Activated CD4-positive, alpha-beta memory T cell treated with anti-CD3 and anti-CD28 coated beads for 36 hours (primary cell): ENCODE measurements around the gene NCKAP5. TPM values are rescaled to one million over a fixed set of nuclear protein-coding genes. Genes with fewer than 3 reads are reported as not detected.
"Not testable (repeated sequence)": the region's sequence is repeated elsewhere in the genome, so short reads cannot be mapped to it uniquely, and the experiment has no call there.

Experiments used
- CTCF ChIA-PET: fragments of 350-600 bp; sonication (Branson Sonifier 250); formaldehyde crosslinking; loops from one replicate; lab custom pipeline; 2021; ENCODE audit warnings: antibody characterized with exemption, inconsistent platforms; lab: Charles Lee
- POLR2A ChIA-PET: fragments of 350-600 bp; sonication (Branson Sonifier 250); formaldehyde crosslinking; loops from one replicate; lab custom pipeline; 2021; ENCODE audit warnings: antibody characterized with exemption; lab: Charles Lee
- DNase-seq: peaks from one replicate; pipeline ENCODE4 v3.0.0-alpha.2; 2020
- H3K27ac Mint-ChIP-seq: one replicate; pipeline ENCODE4 v1.8.0; 2021; ENCODE audit warnings: mixed read lengths
- H3K27me3 Mint-ChIP-seq: one replicate; pipeline ENCODE4 v1.8.0; 2021; ENCODE audit warnings: mixed read lengths
- H3K36me3 Mint-ChIP-seq: one replicate; pipeline ENCODE4 v1.8.0; 2021; ENCODE audit warnings: mixed read lengths
- H3K4me1 Mint-ChIP-seq: one replicate; pipeline ENCODE4 v1.8.0; 2021; ENCODE audit warnings: low read depth, mixed read lengths
- H3K4me3 Mint-ChIP-seq: one replicate; pipeline ENCODE4 v1.8.0; 2021; ENCODE audit warnings: mild to moderate bottlenecking, mixed read lengths
- H3K9me3 Mint-ChIP-seq: one replicate; pipeline ENCODE4 v1.8.0; 2021; ENCODE audit warnings: mixed read lengths
- intact Hi-C: fragments of 100-400 bp; cut with micrococcal nuclease; formaldehyde crosslinking; loops from one replicate; pipeline ENCODE4 v1.15.1; 2023
- total RNA-seq, 2 experiments: library from RNA; stranded (reverse); gene quantifications; one replicate each; pipeline ENCODE4 v1.2.3, GENCODE V29; 2021

NCKAP5 gene
- total RNA-seq, 2 experiments from 2014 or later: not detected

GRCh38 chr2:133484784-133485183 is 83.5 kb downstream of the NCKAP5 start:
- CTCF ChIA-PET: no interaction called here
- intact Hi-C loops: no loop called here
- no peak for DNase-seq
- POLR2A ChIA-PET: no interaction called here
- Mint-ChIP-seq H3K4me1 (no peaks in the 10 kb centered on the region), H3K27me3 (no peaks in the 10 kb centered on the region), H3K9me3 (peaks cover 3% of the 10 kb centered on the region), H3K36me3 (no peaks in the 10 kb centered on the region), H3K4me3 (no peak overlapping the region), H3K27ac (no peak overlapping the region)

GRCh38 chr2:133484106-133484505 is 84.2 kb downstream of the NCKAP5 start:
- intact Hi-C loops: no loop called here
- no peak for DNase-seq
- H3K36me3 Mint-ChIP-seq: no peaks in the 10 kb centered on the region
- ChIA-PET CTCF (no interaction called here), POLR2A (no interaction called here)
- peaks cover 3% of the 10 kb centered on the region for H3K9me3 Mint-ChIP-seq
- no peak overlapping the region for H3K27ac Mint-ChIP-seq
- H3K4me1 Mint-ChIP-seq: no peaks in the 10 kb centered on the region
- H3K4me3 Mint-ChIP-seq: no peak overlapping the region
- no peaks in the 10 kb centered on the region for H3K27me3 Mint-ChIP-seq

DNA sequence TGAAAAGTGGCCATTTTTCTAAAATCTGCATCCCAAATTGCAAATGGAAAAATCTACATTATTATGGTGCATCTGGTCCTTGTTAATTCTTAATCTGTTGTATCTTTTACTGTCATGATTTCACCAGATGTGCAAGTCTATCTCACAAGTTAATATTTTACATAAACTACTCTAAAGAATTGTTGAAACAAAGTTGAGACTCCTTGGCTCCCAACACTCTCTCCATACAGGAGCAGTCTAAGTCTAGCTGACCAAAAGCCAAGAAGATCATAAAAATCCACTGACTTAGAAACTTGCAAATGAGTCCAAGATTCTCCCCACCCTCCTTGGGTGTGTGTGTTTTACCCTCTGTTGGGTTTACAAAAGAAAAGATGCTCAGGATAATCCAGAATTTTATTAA is 85.1 kb downstream of the NCKAP5 start:
- Mint-ChIP-seq H3K9me3 (peaks cover 3% of the 10 kb centered on the region), H3K4me1 (no peaks in the 10 kb centered on the region), H3K27me3 (no peaks in the 10 kb centered on the region), H3K27ac (no peak overlapping the region), H3K36me3 (no peaks in the 10 kb centered on the region), H3K4me3 (no peak overlapping the region)
- intact Hi-C loops: no loop called here
- no peak for DNase-seq
- ChIA-PET CTCF (no interaction called here), POLR2A (no interaction called here)

DNA sequence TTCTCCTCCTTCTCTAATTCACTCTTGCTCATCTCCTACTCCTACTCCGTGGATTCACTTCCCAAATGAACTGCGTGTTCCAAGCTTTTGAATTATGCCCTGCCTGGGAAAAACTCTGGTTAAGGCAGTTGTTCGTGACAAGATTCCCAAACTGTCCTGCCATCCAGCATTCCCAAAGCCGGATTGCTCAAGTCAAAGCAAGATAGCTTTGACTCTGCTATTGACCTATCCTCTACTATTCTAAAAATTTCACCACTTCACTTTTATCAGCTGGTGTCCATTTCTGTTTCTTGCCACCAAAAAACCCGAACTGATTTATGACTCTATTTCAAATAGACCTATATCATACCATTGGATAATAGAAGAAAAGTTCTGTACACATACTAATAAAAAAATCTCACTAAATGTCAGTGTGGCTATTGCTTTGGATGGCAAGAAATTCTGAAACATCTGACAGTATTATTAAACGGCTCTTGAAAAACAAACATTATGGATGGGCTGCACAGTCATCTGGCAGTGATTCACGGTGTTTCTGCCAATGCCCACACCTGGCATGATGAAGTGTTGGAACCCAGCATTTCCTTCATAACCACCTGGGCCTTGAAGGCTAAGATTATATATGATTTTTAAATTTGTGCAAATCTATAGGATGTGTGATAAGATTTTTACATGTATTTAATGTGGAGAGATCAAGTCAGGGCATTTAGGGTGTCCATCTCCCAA is 87.4 kb downstream of the NCKAP5 start:
- CTCF ChIA-PET: no interaction called here

GRCh38 chr2:133477616-133477990 is 90.7 kb downstream of the NCKAP5 start:
- no peak overlapping the region for H3K27ac Mint-ChIP-seq
- no peaks in the 10 kb centered on the region for H3K9me3 Mint-ChIP-seq
- H3K36me3 Mint-ChIP-seq: no peaks in the 10 kb centered on the region
- intact Hi-C loops: no loop called here
- CTCF ChIA-PET: no interaction called here
- no peak for DNase-seq
- POLR2A ChIA-PET: no interaction called here
- H3K4me1 Mint-ChIP-seq: no peaks in the 10 kb centered on the region
- H3K27me3 Mint-ChIP-seq: no peaks in the 10 kb centered on the region
- H3K4me3 Mint-ChIP-seq: no peak overlapping the region

More for the DNA sequence above, 87.4 kb downstream of the NCKAP5 start:
- H3K9me3 Mint-ChIP-seq: no peaks in the 10 kb centered on the region
- no peaks in the 10 kb centered on the region for H3K36me3 Mint-ChIP-seq
- no peak for DNase-seq
- H3K4me1 Mint-ChIP-seq: no peaks in the 10 kb centered on the region
- H3K27me3 Mint-ChIP-seq: no peaks in the 10 kb centered on the region
- H3K4me3 Mint-ChIP-seq: no peak overlapping the region
- H3K27ac Mint-ChIP-seq: no peak overlapping the region
- POLR2A ChIA-PET: no interaction called here
- intact Hi-C loops: no loop called here

- no peak for DNase-seq
- ChIA-PET CTCF (no interaction called here), POLR2A (no interaction called here)
- intact Hi-C loops: no loop called here
- H3K4me1 Mint-ChIP-seq: no peaks in the 10 kb centered on the region
- H3K4me3 Mint-ChIP-seq: no peak overlapping the region
- H3K27me3 Mint-ChIP-seq: no peaks in the 10 kb centered on the region
- H3K27ac Mint-ChIP-seq: no peak overlapping the region
- no peaks in the 10 kb centered on the region for H3K9me3 Mint-ChIP-seq
- no peaks in the 10 kb centered on the region for H3K36me3 Mint-ChIP-seq
Observed at GRCh38 chr2:133476931-133477615, 91.2 kb downstream of the NCKAP5 start.

GRCh38 chr2:133476286-133476685 is 92.0 kb downstream of the NCKAP5 start:
- Mint-ChIP-seq H3K4me3 (no peak overlapping the region), H3K9me3 (peaks cover 2% of the 10 kb centered on the region), H3K4me1 (no peaks in the 10 kb centered on the region), H3K27ac (no peak overlapping the region), H3K27me3 (no peaks in the 10 kb centered on the region), H3K36me3 (no peaks in the 10 kb centered on the region)
- DNase-seq: no peak
- intact Hi-C loops: no loop called here
- POLR2A ChIA-PET: no interaction called here
- CTCF ChIA-PET: no interaction called here

- CTCF ChIA-PET: no interaction called here
Observed at GRCh38 chr2:133475610-133476009, 92.7 kb downstream of the NCKAP5 start.

GRCh38 chr2:133470446-133470845 is 97.8 kb downstream of the NCKAP5 start:
- H3K27me3 Mint-ChIP-seq, DNase-seq, H3K27ac Mint-ChIP-seq, POLR2A ChIA-PET, H3K4me1 Mint-ChIP-seq, H3K4me3 Mint-ChIP-seq, H3K36me3 Mint-ChIP-seq, H3K9me3 Mint-ChIP-seq, CTCF ChIA-PET, intact Hi-C loops: not testable (repeated sequence)

More at GRCh38 chr2:133475610-133476009, 92.7 kb downstream of the NCKAP5 start:
- peaks cover 2% of the 10 kb centered on the region for H3K9me3 Mint-ChIP-seq
- no peaks in the 10 kb centered on the region for H3K36me3 Mint-ChIP-seq
- POLR2A ChIA-PET: no interaction called here
- intact Hi-C loops: no loop called here
- H3K27ac Mint-ChIP-seq: no peak overlapping the region
- no peak overlapping the region for H3K4me3 Mint-ChIP-seq
- H3K4me1 Mint-ChIP-seq: no peaks in the 10 kb centered on the region
- no peak for DNase-seq
- no peaks in the 10 kb centered on the region for H3K27me3 Mint-ChIP-seq

- intact Hi-C loops: no loop called here
- no peak overlapping the region for H3K27ac Mint-ChIP-seq
- H3K9me3 Mint-ChIP-seq: peaks cover 2% of the 10 kb centered on the region
- H3K4me1 Mint-ChIP-seq: no peaks in the 10 kb centered on the region
- no peaks in the 10 kb centered on the region for H3K36me3 Mint-ChIP-seq
- no peak for DNase-seq
- ChIA-PET CTCF (no interaction called here), POLR2A (no interaction called here)
- H3K27me3 Mint-ChIP-seq: no peaks in the 10 kb centered on the region
- H3K4me3 Mint-ChIP-seq: no peak overlapping the region
Observed at GRCh38 chr2:133462811-133463210, 105.5 kb downstream of the NCKAP5 start.

- no peak overlapping the region for H3K27ac Mint-ChIP-seq
- POLR2A ChIA-PET: no interaction called here
- CTCF ChIA-PET: no interaction called here
- no peak overlapping the region for H3K4me3 Mint-ChIP-seq
- H3K27me3 Mint-ChIP-seq: no peaks in the 10 kb centered on the region
- no peaks in the 10 kb centered on the region for H3K36me3 Mint-ChIP-seq
- DNase-seq: no peak
- intact Hi-C loops: no loop called here
- peaks cover 2% of the 10 kb centered on the region for H3K9me3 Mint-ChIP-seq
- H3K4me1 Mint-ChIP-seq: no peaks in the 10 kb centered on the region
Observed at GRCh38 chr2:133461484-133461883, 106.8 kb downstream of the NCKAP5 start.

DNA sequence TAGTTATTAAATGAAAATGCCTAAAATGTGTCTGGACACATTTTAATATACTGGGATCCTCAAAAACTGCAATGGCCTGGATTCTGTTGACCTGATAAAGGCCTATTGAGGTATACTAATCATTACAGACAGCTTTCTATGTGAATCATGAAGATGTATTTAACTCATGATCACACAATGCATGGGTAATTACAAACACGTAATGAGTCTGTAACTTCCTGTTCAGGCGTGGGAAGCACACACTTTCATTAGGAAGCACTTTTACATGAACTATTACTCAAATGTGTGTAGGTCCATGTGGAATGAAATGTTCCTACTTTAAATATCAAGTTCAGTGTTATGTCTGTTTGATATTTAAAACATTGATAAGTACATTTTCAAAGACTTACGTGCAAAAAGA is 108.7 kb downstream of the NCKAP5 start:
- Mint-ChIP-seq H3K9me3 (no peaks in the 10 kb centered on the region), H3K4me3 (no peak overlapping the region), H3K27ac (no peak overlapping the region), H3K36me3 (no peaks in the 10 kb centered on the region), H3K27me3 (no peaks in the 10 kb centered on the region), H3K4me1 (no peaks in the 10 kb centered on the region)
- intact Hi-C loops: no loop called here
- no peak for DNase-seq
- CTCF ChIA-PET: no interaction called here
- POLR2A ChIA-PET: no interaction called here

DNA sequence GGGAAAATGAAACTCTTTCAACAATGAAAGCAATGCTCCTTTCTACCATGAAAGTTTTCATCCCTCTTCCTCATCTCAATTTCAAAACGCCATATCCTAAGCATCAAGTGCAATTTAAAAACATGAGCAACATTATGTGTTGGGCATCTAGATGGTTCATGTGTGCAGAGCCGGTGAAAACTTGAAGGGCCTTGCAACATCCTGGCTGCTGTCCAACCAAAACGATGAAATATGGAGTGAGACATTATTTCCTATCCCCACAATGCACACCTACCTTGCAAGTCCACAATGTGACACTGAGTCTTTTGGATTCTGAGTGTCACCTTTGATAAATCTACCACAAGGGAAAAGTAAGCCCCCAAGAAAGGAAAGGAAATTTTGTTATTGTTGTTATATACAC is 110.0 kb downstream of the NCKAP5 start:
- Mint-ChIP-seq H3K36me3 (no peaks in the 10 kb centered on the region), H3K9me3 (peaks cover 2% of the 10 kb centered on the region), H3K4me3 (no peak overlapping the region), H3K27ac (no peak overlapping the region), H3K27me3 (no peaks in the 10 kb centered on the region), H3K4me1 (no peaks in the 10 kb centered on the region)
- intact Hi-C loops: no loop called here
- ChIA-PET CTCF (no interaction called here), POLR2A (no interaction called here)
- DNase-seq: no peak
